Thyroid gland (tissue), 4 donors: Measurements from ENCODE around the gene NAV2.

Experiments used
- CTCF ChIP-seq, 6 experiments: fragments of 200-600 bp in 3 of 6; fragments of 450-650 bp in 3 of 6; sonication (generic) in 3 of 6; IDR thresholded peaks; one replicate each; pipeline ENCODE4 v1.5.1; 2016 to 2019; ENCODE audit warnings: antibody characterized with exemption in 6 of 6, mild to moderate bottlenecking in 2 of 6, inconsistent platforms in 1 of 6, moderate library complexity in 1 of 6
- POLR2A ChIP-seq, 2 donors: fragments of 450-650 bp; IDR thresholded peaks; one replicate each; pipeline ENCODE4 v1.6.1; 2017; ENCODE audit warnings: antibody characterized with exemption in 2 of 2, mild to moderate bottlenecking in 2 of 2, moderate library complexity in 1 of 2

- TF ChIP-seq CTCF (IDR thresholded peaks at IDR 0.05) (no peak), POLR2A (IDR thresholded peaks at IDR 0.05) (no peak)
These were observed 240.3 kb downstream of the NAV2 start for GRCh38 chr11:19952911-19953310.
